Measurements from ENCODE around the gene ZMYND19.
A peak's percentile ranks its signal among the peaks of the same experiment; 100 is the strongest.

ZMYND19 gene

DNA sequence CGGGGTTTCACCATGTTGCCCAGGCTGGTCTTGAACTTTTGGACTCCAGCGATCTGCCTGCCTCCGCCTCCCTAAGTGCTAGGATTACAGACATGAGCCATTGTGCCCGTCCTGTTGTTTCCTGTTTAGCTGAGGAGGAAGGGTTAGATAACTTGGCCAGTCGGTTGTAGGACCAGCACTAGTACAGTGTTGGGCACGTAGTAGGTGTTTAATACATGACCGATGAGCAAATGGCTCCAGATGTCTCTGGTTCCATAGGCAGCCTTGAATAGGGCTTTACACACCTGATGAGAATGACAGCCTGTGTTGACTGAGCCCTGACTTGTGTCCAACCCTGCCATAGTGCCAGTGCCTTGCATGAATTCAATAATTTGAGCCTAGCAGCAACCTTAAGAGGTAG, 30.3 kb upstream of the ZMYND19 start:
- in situ Hi-C loops (cut with MboI; ENCODE audit: low sequenced_read_pairs, unreplicated experiment), result no loop called here
- no peak for DNase-seq (ENCODE audit: low spot score)
- TF ChIP-seq, protein P1, sequence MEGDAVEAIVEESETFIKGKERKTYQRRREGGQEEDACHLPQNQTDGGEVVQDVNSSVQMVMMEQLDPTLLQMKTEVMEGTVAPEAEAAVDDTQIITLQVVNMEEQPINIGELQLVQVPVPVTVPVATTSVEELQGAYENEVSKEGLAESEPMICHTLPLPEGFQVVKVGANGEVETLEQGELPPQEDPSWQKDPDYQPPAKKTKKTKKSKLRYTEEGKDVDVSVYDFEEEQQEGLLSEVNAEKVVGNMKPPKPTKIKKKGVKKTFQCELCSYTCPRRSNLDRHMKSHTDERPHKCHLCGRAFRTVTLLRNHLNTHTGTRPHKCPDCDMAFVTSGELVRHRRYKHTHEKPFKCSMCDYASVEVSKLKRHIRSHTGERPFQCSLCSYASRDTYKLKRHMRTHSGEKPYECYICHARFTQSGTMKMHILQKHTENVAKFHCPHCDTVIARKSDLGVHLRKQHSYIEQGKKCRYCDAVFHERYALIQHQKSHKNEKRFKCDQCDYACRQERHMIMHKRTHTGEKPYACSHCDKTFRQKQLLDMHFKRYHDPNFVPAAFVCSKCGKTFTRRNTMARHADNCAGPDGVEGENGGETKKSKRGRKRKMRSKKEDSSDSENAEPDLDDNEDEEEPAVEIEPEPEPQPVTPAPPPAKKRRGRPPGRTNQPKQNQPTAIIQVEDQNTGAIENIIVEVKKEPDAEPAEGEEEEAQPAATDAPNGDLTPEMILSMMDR (IDR thresholded peaks at IDR 0.05; ENCODE audit: borderline replicate concordance, control extremely low read depth, extremely low read depth, insufficient read depth, missing control alignments), result no peak

DNA sequence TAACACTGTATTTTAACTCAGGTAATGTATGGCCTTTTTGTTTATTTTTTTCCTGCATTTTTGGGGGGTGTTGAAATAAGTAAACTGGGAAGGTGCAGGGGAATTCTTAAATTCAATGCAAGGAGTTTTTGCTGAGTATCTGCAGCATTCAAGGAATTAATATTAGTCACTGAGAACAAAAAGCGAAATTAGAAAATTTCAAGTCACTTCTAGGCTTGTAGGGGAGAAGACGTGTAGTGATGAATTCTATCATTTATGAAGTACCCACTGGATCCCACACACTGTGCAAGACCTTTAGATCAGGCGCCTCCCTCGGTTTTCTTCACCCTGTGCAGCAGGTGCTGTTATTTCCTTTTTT, 29.7 kb upstream of the ZMYND19 start:
- TF ChIP-seq, protein P1 (IDR thresholded peaks at IDR 0.05; ENCODE audit: borderline replicate concordance, control extremely low read depth, extremely low read depth, insufficient read depth, missing control alignments), result no peak
- in situ Hi-C loops (cut with MboI; ENCODE audit: low sequenced_read_pairs, unreplicated experiment), result no loop called here
- DNase-seq (ENCODE audit: low spot score), result no peak

DNA sequence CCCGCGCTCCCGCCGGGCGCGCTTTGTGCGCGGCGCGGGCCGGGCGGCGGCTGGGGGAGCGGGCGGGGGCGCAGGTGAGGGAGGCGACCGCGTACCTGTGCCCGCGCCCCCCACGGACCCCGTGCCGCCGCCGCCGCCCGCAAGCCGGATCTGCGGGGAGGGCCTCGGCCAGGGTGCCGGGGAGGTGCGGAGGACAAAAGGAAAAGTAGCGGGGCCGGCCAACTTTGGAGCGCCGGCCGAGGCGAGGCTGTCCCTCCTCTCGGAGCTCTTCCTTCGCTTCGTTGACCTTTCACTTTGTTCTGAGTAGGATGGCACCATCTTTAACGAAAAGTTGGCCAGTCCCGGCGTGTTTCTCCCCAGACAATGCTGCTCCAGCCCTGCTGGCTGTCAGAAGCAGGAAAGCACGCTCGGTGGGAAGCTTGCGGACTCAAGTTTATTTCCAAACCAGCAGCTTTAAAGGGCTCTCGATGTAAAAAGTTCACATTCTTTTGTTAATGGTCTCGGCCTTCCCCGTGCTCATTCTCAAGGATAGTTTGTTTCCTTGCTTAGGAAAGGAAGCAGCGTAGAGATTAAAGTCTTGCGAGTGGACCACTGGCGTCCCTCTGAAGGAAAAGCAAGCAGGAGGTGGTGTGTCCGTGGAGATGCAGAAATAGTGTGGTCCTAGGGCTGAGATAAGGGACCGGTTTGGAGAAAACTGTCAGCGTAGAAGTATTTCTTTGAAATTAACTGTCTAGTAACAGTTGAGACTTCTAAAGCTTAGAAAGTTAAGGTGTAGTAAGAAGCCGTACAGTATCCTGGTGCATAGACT, 29.1 kb upstream of the ZMYND19 start:
- in situ Hi-C loops (cut with MboI; ENCODE audit: low sequenced_read_pairs, unreplicated experiment), result no loop called here
- TF ChIP-seq, protein P1 (IDR thresholded peaks at IDR 0.05; ENCODE audit: borderline replicate concordance, control extremely low read depth, extremely low read depth, insufficient read depth, missing control alignments), result no peak
- peak; percentile 66 for DNase-seq (ENCODE audit: low spot score)

DNA sequence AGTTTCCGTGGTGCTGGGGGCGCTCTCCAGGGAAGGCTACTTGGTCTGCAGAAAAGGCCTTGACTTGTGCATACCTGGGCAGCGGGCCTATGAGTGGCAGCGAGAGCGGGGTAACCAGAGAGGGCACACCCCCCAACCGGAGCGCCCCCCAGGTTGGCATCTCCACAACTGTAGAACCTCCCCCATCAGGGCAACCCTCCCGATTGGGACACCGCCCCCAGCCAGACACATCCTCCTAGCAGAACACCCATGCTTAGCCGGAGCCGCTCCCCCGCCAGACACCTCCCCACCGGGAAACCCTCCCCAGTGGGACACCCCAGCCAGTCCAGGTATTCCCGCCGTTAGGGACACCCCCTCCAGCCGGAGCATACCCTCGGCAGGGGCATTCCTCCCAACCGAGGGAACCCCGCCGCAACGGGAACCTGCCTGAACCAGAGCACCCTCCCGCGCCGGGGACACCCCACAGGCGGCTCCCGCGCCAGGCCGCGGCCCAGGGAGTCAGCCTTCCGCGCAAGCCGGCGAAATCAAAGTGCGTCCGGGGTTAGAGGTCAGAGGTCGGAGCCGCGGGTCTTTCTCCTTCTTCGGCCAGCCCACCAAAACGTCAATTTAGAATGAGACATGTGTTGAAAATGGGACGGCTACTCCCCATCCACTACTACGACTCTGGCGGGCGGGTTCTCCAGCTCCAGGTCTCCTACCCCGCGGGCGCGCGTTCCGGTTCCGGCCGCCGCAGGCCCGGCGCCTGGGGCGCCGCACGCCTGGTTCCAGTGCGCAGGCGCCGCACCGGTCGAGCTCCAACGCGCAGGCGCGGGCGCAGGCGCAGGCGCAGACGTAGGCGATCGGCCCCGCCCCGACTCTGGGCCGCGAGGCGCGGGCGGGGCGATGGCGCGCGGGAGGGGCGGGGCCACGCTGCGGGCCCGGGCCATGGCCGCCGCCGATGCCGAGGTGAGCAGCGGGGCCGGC, 28.1 kb upstream of the ZMYND19 start, which contains the start of gene EHMT1:
Gene EHMT1, plus strand, starts transcription at position 901 of the 963 bp plus-strand sequence. Its CDS starts 24 bp downstream, at position 925.
- TF ChIP-seq, protein P1 (IDR thresholded peaks at IDR 0.05; ENCODE audit: borderline replicate concordance, control extremely low read depth, extremely low read depth, insufficient read depth, missing control alignments), result no peak
- in situ Hi-C loops (cut with MboI; ENCODE audit: low sequenced_read_pairs, unreplicated experiment), result no loop called here
- DNase-seq (ENCODE audit: low spot score), result peak; percentile 99

DNA sequence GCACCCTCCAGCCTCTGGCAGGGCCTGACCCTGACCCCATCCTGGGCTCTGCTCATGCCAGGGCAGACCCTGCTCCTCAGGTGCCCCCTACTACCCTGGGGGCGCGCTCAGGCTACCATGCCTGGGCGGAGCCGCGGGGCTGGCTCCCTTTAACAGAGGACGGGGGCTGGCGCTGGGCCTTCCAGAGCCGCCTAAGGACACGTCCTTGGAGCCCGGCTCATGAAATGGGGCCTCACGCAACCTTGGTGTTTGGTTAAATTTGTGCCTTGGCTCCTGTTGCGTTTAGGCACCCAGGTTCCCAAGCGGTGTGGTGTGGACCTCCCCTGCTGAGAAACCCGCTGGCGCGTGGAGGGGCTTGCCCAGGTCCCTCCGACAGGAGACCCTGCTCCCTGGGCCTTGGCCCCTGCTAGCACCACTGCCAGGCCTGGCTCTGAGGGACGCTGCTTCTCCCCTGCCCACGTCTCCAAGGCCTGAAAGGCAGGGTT, 25.1 kb upstream of the ZMYND19 start:
- in situ Hi-C loops (cut with MboI; ENCODE audit: low sequenced_read_pairs, unreplicated experiment), result no loop called here

More for the DNA sequence above, 25.1 kb upstream of the ZMYND19 start:
- no peak for DNase-seq (ENCODE audit: low spot score)
- TF ChIP-seq, protein P1 (IDR thresholded peaks at IDR 0.05; ENCODE audit: borderline replicate concordance, control extremely low read depth, extremely low read depth, insufficient read depth, missing control alignments), result no peak

All from GM13976 (cell line).